ENCODE results near the gene DNAAF2.
A peak's percentile ranks its signal among the peaks of the same experiment; 100 is the strongest.
"Not testable (repeated sequence)": the region's sequence is repeated elsewhere in the genome, so short reads cannot be mapped to it uniquely, and the experiment has no call there.

DNAAF2 gene

DNA sequence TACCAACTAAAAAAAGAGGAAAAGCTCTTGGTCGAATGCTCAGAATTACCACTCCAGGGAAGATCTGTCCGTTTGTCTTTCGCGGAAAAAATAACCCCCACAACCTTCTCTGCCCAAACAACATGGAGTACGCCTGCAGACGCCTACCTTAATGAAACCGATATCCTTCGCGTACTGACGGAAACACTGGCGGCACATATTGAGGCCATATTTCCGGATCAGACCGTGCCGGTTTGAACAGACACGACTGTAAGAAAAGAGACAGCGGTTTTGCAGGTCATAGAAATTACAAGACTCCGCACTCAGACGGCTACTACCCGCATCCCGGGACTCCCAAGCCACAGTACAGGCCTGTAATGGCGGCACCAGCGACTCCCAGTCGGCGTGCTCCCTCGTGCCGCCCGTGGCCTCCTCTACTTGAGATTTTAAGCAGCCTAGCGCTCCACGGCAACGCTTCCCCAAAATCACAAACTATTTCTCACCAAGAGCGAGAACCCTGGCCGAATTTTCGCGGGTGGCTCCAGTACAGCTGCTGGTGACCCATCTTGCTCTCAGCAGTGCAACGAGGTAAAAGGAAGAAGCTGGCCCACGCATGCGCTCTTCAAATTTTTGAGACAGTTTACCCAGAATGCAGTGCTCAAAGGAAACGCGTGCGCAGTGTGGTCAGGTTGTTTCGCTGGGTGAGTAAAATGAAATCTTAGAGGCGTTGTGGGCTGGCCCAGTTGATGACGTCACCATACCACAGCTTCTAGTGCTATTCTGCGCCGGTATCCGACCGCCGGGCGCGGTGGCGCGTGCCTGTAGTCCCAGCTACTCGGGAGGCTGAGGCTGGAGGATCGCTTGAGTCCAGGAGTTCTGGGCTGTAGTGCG is 49.0 kb downstream of the DNAAF2 start, which contains the start of gene RPS29:
RPS29 (minus strand) TSS at position 578 of the 870 bp plus-strand sequence; CDS start at position 544, 34 bp downstream.
- DNase-seq (ENCODE audit: low spot score), result peak; percentile 88
- no peak for TF ChIP-seq CTCF (IDR thresholded peaks at IDR 0.05; ENCODE audit: extremely low read depth, missing control alignments)

GRCh38 chr14:49584981-49585640 is 49.9 kb downstream of the DNAAF2 start:
- not testable (repeated sequence) for DNase-seq (ENCODE audit: low spot score)

GRCh38 chr14:49584058-49584457 is 51.0 kb downstream of the DNAAF2 start:
- TF ChIP-seq CTCF (IDR thresholded peaks at IDR 0.05; ENCODE audit: extremely low read depth, missing control alignments), result no peak

DNA sequence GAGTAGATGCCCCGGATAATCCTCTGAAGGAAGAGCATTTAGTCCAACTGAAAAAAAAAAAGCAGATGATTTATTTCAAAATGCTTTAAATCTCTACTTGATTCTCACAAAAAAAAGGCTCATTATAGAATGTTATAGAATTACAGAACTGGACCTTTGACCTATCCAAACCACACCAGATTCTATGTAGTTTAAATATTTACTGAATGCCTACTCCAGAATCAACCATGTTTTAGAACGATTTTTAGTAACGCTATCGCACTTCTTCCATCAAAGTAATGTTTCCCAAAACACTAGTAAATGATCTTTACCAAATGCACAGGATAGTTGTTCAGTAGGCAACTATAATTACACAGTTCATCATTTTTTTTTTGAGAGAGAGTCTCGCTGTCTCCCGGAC is 51.4 kb downstream of the DNAAF2 start:
- TF ChIP-seq CTCF (IDR thresholded peaks at IDR 0.05; ENCODE audit: extremely low read depth, missing control alignments), result no peak
- DNase-seq (ENCODE audit: low spot score), result no peak

More at GRCh38 chr14:49584058-49584457, 51.0 kb downstream of the DNAAF2 start:
- DNase-seq (ENCODE audit: low spot score), result no peak

GRCh38 chr14:49582113-49582977 is 52.7 kb downstream of the DNAAF2 start:
- TF ChIP-seq CTCF (IDR thresholded peaks at IDR 0.05; ENCODE audit: extremely low read depth, missing control alignments), result no peak
- DNase-seq (ENCODE audit: low spot score), result no peak

DNA sequence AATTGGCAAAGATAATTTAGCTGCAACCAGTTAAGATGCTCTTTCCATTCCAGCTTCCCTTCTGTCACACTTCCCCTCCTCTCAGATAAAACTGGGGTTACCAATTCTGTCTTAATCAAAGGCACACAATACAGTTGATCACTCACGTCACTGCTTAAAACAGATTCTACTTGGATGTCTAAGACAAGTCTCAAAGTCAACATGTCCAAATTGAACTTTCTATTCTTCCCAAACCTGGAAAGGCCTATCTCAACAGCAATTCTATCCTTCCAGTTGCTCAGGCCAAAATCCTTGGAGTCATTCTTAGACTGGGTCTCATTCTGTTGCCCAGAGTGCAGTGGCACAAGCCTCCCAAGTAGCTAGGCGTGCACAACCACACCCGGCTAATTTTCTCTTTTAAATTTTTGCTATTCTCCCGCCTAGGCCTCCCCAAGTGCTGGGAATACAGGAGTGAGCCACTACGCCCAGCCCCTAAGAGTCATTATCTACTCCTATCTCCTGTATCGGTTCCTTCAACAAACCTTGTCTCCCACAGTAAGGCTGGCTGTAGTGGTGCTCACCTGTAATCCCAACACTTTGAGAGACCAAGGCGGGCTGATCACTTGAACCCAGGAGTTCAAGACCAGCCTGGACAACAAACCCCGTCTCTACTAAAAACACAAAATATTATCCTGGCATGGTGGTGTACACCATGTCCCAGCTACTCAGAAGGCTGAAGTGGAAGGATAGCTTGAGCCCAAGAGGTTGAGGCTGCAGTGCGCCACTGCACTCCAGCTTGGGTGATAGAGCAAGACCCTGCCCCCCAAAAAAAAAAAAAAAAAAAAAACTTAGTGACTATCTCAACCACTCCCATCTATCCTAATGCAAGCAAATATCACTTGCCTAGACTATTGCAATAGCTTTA is 53.6 kb downstream of the DNAAF2 start:
- no peak for DNase-seq (ENCODE audit: low spot score)
- TF ChIP-seq CTCF (IDR thresholded peaks at IDR 0.05; ENCODE audit: extremely low read depth, missing control alignments), result no peak

DNA sequence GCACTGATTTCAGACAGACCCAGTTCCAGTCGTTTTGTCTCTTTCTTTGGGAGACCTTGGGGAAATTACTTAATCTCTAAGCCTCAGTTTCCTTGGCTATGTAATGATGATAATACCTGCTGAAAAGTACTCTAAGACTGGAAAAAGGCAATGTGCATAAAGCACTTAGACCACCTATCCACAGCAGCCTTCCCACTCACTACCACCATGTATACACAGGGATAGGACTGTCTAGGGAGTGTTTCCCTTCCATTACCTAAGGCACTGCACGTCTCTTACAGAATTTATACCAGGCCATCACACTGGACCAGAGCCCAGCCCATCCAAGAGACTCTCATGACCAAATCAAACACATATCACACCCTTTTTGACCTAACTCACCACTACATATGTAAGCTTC is 55.2 kb downstream of the DNAAF2 start:
- no peak for DNase-seq (ENCODE audit: low spot score)
- TF ChIP-seq CTCF (IDR thresholded peaks at IDR 0.05; ENCODE audit: extremely low read depth, missing control alignments), result no peak
